ENCODE measurements around the gene FDXR.

The FDXR gene

DNA sequence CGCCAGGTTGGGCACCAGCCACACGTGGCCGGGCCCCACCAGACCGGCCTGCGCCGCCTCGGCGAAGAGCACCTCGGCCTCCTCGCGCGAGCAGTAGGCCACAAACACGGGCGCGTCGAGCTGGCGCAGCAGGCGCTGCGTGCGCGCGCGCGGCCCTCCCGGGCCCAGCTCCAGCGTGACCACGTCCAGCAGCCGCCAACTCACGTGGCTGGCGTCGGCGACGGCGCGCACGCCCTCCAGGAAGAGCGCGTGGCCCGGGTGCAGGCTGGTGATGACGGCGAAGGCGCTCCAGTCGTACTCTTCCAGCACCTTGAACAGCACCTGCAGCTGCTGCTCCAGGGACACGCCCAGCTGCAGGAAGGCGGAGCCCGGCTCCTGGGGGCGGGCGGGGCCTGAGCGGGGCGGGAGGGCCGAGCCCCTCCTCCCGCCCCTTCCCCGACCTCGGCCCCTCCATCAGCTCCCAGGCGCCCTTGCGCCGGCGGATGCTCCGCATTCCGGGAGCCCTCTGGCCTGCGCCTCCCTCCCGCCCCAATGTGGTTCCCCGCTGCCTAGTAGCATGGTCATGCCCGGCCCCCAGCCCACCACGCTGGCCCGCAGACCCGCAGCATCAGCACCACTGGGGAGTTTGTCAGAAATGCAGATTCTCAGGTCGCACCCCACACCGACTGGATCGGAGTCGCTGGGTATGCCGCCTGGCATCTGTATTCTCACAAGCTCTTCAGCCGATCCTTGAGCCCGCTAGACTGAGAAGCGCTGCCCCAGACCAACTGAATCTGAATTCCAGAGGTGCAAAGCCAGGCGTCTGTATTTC, 20.4 kb downstream of the FDXR start:
- H3K9me3 ChIP-seq (ENCODE audit: severe bottlenecking), result no peaks in the 10 kb centered on the region
- H3K27ac ChIP-seq (ENCODE audit: poor library complexity, severe bottlenecking), result no peak overlapping the region
- ATAC-seq (ENCODE audit: low read depth), result peak; percentile 65
- TF ChIP-seq, protein P1, sequence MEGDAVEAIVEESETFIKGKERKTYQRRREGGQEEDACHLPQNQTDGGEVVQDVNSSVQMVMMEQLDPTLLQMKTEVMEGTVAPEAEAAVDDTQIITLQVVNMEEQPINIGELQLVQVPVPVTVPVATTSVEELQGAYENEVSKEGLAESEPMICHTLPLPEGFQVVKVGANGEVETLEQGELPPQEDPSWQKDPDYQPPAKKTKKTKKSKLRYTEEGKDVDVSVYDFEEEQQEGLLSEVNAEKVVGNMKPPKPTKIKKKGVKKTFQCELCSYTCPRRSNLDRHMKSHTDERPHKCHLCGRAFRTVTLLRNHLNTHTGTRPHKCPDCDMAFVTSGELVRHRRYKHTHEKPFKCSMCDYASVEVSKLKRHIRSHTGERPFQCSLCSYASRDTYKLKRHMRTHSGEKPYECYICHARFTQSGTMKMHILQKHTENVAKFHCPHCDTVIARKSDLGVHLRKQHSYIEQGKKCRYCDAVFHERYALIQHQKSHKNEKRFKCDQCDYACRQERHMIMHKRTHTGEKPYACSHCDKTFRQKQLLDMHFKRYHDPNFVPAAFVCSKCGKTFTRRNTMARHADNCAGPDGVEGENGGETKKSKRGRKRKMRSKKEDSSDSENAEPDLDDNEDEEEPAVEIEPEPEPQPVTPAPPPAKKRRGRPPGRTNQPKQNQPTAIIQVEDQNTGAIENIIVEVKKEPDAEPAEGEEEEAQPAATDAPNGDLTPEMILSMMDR (IDR thresholded peaks at IDR 0.05; ENCODE audit: poor library complexity, severe bottlenecking), result no peak
- no peak for DNase-seq (ENCODE audit: low spot score)
- H3K4me3 ChIP-seq (ENCODE audit: severe bottlenecking), result no peak overlapping the region
- H3K27me3 ChIP-seq (ENCODE audit: insufficient read depth, poor library complexity, severe bottlenecking), result peaks cover 64% of the 10 kb centered on the region
- H3K36me3 ChIP-seq (ENCODE audit: low read depth), result no peaks in the 10 kb centered on the region
- H3K4me1 ChIP-seq (ENCODE audit: insufficient read depth, poor library complexity, severe bottlenecking), result no peaks in the 10 kb centered on the region

DNA sequence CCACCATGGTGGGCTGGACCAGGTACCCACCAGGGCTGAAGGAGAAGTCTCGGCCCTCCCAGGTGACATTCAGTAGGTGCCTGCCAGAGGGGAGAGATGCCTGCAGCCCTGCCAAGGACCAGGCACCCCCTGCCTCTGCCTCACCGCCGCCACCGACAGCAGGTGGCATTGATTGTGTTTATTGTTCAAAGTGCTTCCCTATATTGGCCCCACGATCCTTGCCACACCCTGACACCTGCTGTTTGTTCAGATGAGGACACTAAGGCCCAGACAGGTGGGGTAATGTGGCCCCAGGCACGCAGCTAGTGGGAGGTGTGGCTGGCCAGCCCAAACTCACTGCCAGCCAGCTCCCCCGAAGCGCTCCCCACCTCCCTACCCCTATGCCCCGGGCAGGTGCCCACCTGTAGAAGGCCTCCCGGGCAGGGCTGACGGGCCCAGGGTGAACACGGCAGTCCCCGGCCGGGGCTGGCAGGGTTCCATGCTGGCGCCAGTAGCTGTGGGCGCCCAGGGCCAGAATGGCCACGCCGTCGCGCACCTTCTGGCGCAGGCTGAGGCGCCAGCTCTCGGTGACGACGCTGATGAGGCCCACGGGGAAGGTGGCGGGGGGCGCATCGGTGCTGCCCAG, 21.1 kb downstream of the FDXR start:
- TF ChIP-seq, protein P1 (IDR thresholded peaks at IDR 0.05; ENCODE audit: poor library complexity, severe bottlenecking), result no peak
- DNase-seq (ENCODE audit: low spot score) (no peak), ATAC-seq (ENCODE audit: low read depth) (no peak)
- H3K36me3 ChIP-seq (ENCODE audit: low read depth), result no peaks in the 10 kb centered on the region
- no peaks in the 10 kb centered on the region for H3K4me1 ChIP-seq (ENCODE audit: insufficient read depth, poor library complexity, severe bottlenecking)
- H3K9me3 ChIP-seq (ENCODE audit: severe bottlenecking), result no peaks in the 10 kb centered on the region
- peaks cover 57% of the 10 kb centered on the region for H3K27me3 ChIP-seq (ENCODE audit: insufficient read depth, poor library complexity, severe bottlenecking)
- H3K4me3 ChIP-seq (ENCODE audit: severe bottlenecking), result no peak overlapping the region
- no peak overlapping the region for H3K27ac ChIP-seq (ENCODE audit: poor library complexity, severe bottlenecking)

DNA sequence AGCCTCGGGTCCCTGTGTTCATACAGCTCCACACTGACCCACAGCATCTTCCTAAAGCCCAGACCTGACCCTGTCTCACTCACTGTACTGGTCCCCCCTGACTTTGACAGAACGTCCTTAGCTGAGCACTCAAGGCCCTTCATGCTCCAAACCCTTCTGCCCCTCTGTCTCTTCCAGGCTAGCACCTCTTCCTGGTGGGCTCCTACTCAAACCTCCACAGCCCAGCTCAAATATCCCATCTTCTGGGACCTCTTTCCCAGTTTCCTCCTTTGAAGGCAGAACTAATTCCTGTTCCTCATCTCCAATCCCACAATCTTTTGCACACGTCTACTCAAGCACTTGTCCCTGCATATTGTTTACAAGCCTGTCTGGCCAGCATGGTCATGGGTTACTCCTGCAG, 21.9 kb downstream of the FDXR start:
- Histone ChIP-seq H3K4me1 (ENCODE audit: insufficient read depth, poor library complexity, severe bottlenecking) (no peaks in the 10 kb centered on the region), H3K27me3 (ENCODE audit: insufficient read depth, poor library complexity, severe bottlenecking) (peaks cover 54% of the 10 kb centered on the region), H3K9me3 (ENCODE audit: severe bottlenecking) (no peaks in the 10 kb centered on the region), H3K27ac (ENCODE audit: poor library complexity, severe bottlenecking) (no peak overlapping the region), H3K4me3 (ENCODE audit: severe bottlenecking) (no peak overlapping the region), H3K36me3 (ENCODE audit: low read depth) (no peaks in the 10 kb centered on the region)
- ATAC-seq (ENCODE audit: low read depth) (no peak), DNase-seq (ENCODE audit: low spot score) (no peak)
- TF ChIP-seq, protein P1 (IDR thresholded peaks at IDR 0.05; ENCODE audit: poor library complexity, severe bottlenecking), result no peak

DNA sequence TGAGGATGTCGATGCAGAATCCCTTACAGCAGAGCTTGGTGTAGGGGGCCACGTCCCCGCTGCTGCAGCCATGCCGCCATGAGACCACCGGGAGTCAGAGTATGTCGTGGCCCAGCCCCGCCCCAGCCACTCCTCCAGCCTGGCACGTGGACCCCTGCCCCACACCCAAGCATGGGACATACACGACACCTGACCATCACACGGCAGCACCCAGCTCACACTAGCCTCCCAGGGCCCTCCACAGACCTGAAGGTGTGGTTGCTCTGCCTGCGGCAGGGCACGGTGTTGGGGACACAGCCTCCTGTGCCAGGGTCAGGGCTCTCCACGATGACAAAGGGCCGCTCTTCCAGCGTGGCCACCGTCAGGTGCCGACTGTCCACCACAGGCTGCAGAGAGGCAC, 22.5 kb downstream of the FDXR start:
- H3K36me3 ChIP-seq (ENCODE audit: low read depth), result no peaks in the 10 kb centered on the region
- peaks cover 48% of the 10 kb centered on the region for H3K27me3 ChIP-seq (ENCODE audit: insufficient read depth, poor library complexity, severe bottlenecking)
- H3K27ac ChIP-seq (ENCODE audit: poor library complexity, severe bottlenecking), result no peak overlapping the region
- no peaks in the 10 kb centered on the region for H3K4me1 ChIP-seq (ENCODE audit: insufficient read depth, poor library complexity, severe bottlenecking)
- H3K4me3 ChIP-seq (ENCODE audit: severe bottlenecking), result no peak overlapping the region
- DNase-seq (ENCODE audit: low spot score) (no peak), ATAC-seq (ENCODE audit: low read depth) (no peak)
- no peaks in the 10 kb centered on the region for H3K9me3 ChIP-seq (ENCODE audit: severe bottlenecking)
- TF ChIP-seq, protein P1 (IDR thresholded peaks at IDR 0.05; ENCODE audit: poor library complexity, severe bottlenecking), result no peak
